GM23338 (cell line): ENCODE measurements around the gene ST6GALNAC3. TPM values are rescaled to one million over a fixed set of nuclear protein-coding genes. Genes with fewer than 3 reads are reported as not detected.

Experiments used
- ATAC-seq: fragments of 200-7000 bp; cut with Tn5 transposase; 3 replicates; pipeline ENCODE4 v1.9.1; 2020
- DNase-seq: peaks from one replicate; pipeline ENCODE4 v3.0.0-alpha.2; 2015; ENCODE audit warnings: low spot score
- H2AFZ ChIP-seq: fragments of 200-600 bp; sonication (generic); 2 replicates; pipeline ENCODE4 v1.8.0; 2016; ENCODE audit warnings: antibody characterized with exemption, mild to moderate bottlenecking, moderate library complexity
- H3F3A ChIP-seq: fragments of 200-600 bp; sonication (generic); replicated peaks from 2 replicates; pipeline ENCODE4 v1.8.0; 2017; ENCODE audit warnings: antibody characterized with exemption, mixed run types, low read depth
- H3K27ac ChIP-seq: fragments of 200-600 bp; sonication (generic); 2 replicates; pipeline ENCODE4 v1.6.1; 2016; ENCODE audit warnings: low read depth
- H3K27me3 ChIP-seq: fragments of 200-600 bp; sonication (generic); 2 replicates; pipeline ENCODE4 v1.8.0; 2016; ENCODE audit warnings: mild to moderate bottlenecking, mixed run types, moderate library complexity; ENCODE audit not compliant: insufficient read depth
- H3K36me3 ChIP-seq: fragments of 200-600 bp; sonication (generic); 2 replicates; pipeline ENCODE4 v1.8.0; 2016; ENCODE audit warnings: mild to moderate bottlenecking; ENCODE audit not compliant: insufficient read depth
- H3K4me1 ChIP-seq: fragments of 200-600 bp; sonication (generic); 2 replicates; pipeline ENCODE4 v1.8.0; 2016; ENCODE audit warnings: mild to moderate bottlenecking, moderate library complexity; ENCODE audit not compliant: insufficient read depth
- H3K4me2 ChIP-seq: fragments of 200-600 bp; sonication (generic); 2 replicates; pipeline ENCODE4 v1.7.1; 2017; ENCODE audit warnings: mixed run types
- H3K4me3 ChIP-seq: fragments of 200-600 bp; sonication (generic); 2 replicates; pipeline ENCODE4 v1.6.1; 2016; ENCODE audit warnings: mixed run types
- H3K79me2 ChIP-seq: fragments of 200-600 bp; sonication (generic); replicated peaks from 2 replicates; pipeline ENCODE4 v1.8.0; 2017; ENCODE audit warnings: mild to moderate bottlenecking; ENCODE audit not compliant: insufficient read depth
- H3K9me2 ChIP-seq: fragments of 200-600 bp; sonication (generic); 2 replicates; pipeline ENCODE4 v1.8.0; 2017; ENCODE audit not compliant: insufficient read depth
- H4K20me1 ChIP-seq: fragments of 200-600 bp; sonication (generic); replicated peaks from 2 replicates; pipeline ENCODE4 v1.8.0; 2017; ENCODE audit warnings: mild to moderate bottlenecking; ENCODE audit not compliant: insufficient read depth
- H3K27ac Mint-ChIP-seq: 2 replicates; pipeline ENCODE4 v1.8.0; 2020; ENCODE audit warnings: inconsistent platforms, mild to moderate bottlenecking, moderate library complexity, mixed read lengths
- H3K27me3 Mint-ChIP-seq: 3 replicates; pipeline ENCODE4 v1.8.0; 2022; ENCODE audit warnings: low read depth, mild to moderate bottlenecking, moderate library complexity, mixed read lengths, inconsistent platforms; ENCODE audit not compliant: insufficient read depth, poor library complexity
- H3K36me3 Mint-ChIP-seq: 3 replicates; pipeline ENCODE4 v1.8.0; 2021; ENCODE audit warnings: low read depth, mild to moderate bottlenecking, inconsistent platforms, moderate library complexity, mixed read lengths
- H3K4me1 Mint-ChIP-seq: 3 replicates; pipeline ENCODE4 v1.8.0; 2020; ENCODE audit warnings: mild to moderate bottlenecking, inconsistent platforms, mixed read lengths
- H3K4me3 Mint-ChIP-seq: 3 replicates; pipeline ENCODE4 v1.8.0; 2021; ENCODE audit warnings: moderate library complexity, mild to moderate bottlenecking, inconsistent platforms, mixed read lengths
- H3K9me3 Mint-ChIP-seq: 3 replicates; pipeline ENCODE4 v1.8.0; 2020; ENCODE audit warnings: moderate library complexity, mild to moderate bottlenecking, inconsistent platforms, mixed read lengths
- CREB1 ChIP-seq: fragments of 250-450 bp; sonication (Bioruptor Pico); IDR thresholded peaks from 2 replicates; pipeline ENCODE4 v1.5.0; 2020; ENCODE audit warnings: low read depth, mild to moderate bottlenecking, moderate library complexity
- CTCF ChIP-seq, 2 experiments: fragments of 200-600 bp in 1 of 2; sonication (generic) in 1 of 2; conservative IDR thresholded peaks; 2 replicates each; pipeline versions ENCODE4 v1.5.1 to v1.6.1; 2016 to 2017; ENCODE audit warnings: antibody characterized with exemption in 2 of 2, low read depth in 2 of 2, mild to moderate bottlenecking in 2 of 2, moderate library complexity in 1 of 2
- ETS1 ChIP-seq: IDR thresholded peaks from 2 replicates; pipeline ENCODE4 v1.6.1; 2016; ENCODE audit warnings: antibody characterized with exemption
- EZH2 ChIP-seq: fragments of 200-600 bp; sonication (generic); IDR thresholded peaks from one replicate; pipeline ENCODE4 v1.8.0; 2017; ENCODE audit warnings: antibody characterized with exemption, mild to moderate bottlenecking, low read depth; ENCODE audit not compliant: unreplicated experiment
- EZH2phosphoT487 ChIP-seq: fragments of 200-600 bp; sonication (generic); IDR thresholded peaks from one replicate; pipeline ENCODE4 v1.8.1; 2018; ENCODE audit warnings: antibody characterized with exemption; ENCODE audit not compliant: unreplicated experiment
- JUNB ChIP-seq: IDR thresholded peaks from one replicate; pipeline ENCODE4 v1.6.1; 2016; ENCODE audit warnings: antibody characterized with exemption; ENCODE audit not compliant: unreplicated experiment
- NANOG ChIP-seq: IDR thresholded peaks from 2 replicates; pipeline ENCODE4 v1.6.1; 2016; ENCODE audit warnings: antibody characterized with exemption, borderline replicate concordance
- POLR2AphosphoS5 ChIP-seq: IDR thresholded peaks from 2 replicates; pipeline ENCODE4 v1.6.1; 2016; ENCODE audit warnings: antibody characterized with exemption, low read depth
- REST ChIP-seq: IDR thresholded peaks from one replicate; pipeline ENCODE4 v1.6.1; 2018; ENCODE audit warnings: antibody characterized with exemption; ENCODE audit not compliant: unreplicated experiment
- STAT1 ChIP-seq: IDR thresholded peaks from one replicate; pipeline ENCODE4 v1.6.1; 2016; ENCODE audit warnings: antibody characterized with exemption; ENCODE audit not compliant: unreplicated experiment
- ZNF114 ChIP-seq: fragments of 250-450 bp; sonication (Bioruptor Pico); IDR thresholded peaks from 2 replicates; pipeline ENCODE4 v1.5.0; 2020; ENCODE audit warnings: mild to moderate bottlenecking, moderate library complexity
- ZNF331 ChIP-seq: fragments of 250-450 bp; sonication (Bioruptor Pico); IDR thresholded peaks from 2 replicates; pipeline ENCODE4 v1.5.0; 2020; ENCODE audit warnings: low read depth, mild to moderate bottlenecking, moderate library complexity
- ZNF462 ChIP-seq: fragments of 250-450 bp; sonication (Bioruptor Pico); IDR thresholded peaks from 2 replicates; pipeline ENCODE4 v1.5.0; 2020; ENCODE audit warnings: mild to moderate bottlenecking, moderate library complexity
- polyA plus RNA-seq: library from polyadenylated mRNA; unstranded; fragments of >200 nt; fragmentation: Nextera tagmentation; extraction: Ambion mirVana; gene quantifications from 2 replicates; pipeline ENCODE4 v1.2.1, GENCODE V29; 2016
- total RNA-seq: library from RNA; depleted of rRNA; stranded (reverse); fragments of >200 nt; shearing (Covaris generic); gene quantifications from 2 replicates; pipeline ENCODE4 v1.2.3, GENCODE V29; 2014

ST6GALNAC3 gene
- total and polyA plus RNA-seq, 2 experiments from 2014 or later = 4.7 to 11.6 TPM

GRCh38 chr1:76337542-76338219 is 263.1 kb downstream of the ST6GALNAC3 start:
- no peak overlapping the region for H3K27ac ChIP-seq
- no peaks in the 10 kb centered on the region for H3K27me3 ChIP-seq
- H3K36me3 ChIP-seq = no peaks in the 10 kb centered on the region
- H3K4me1 Mint-ChIP-seq = peaks cover 20% of the 10 kb centered on the region
- H3K4me3 ChIP-seq = no peak overlapping the region
- no peaks in the 10 kb centered on the region for H4K20me1 ChIP-seq
- DNase-seq (no peak), ATAC-seq (no peak)
- H3K9me3 Mint-ChIP-seq = no peaks in the 10 kb centered on the region; the same call in 2 of the 3 replicates
- H2AFZ ChIP-seq = no peak overlapping the region
- H3K4me1 ChIP-seq = peaks cover 5% of the 10 kb centered on the region; the same call in 1 of the 2 replicates
- H3K4me3 Mint-ChIP-seq = no peak overlapping the region
- no peaks in the 10 kb centered on the region for H3F3A ChIP-seq
- H3K36me3 Mint-ChIP-seq = 0 out of 3 replicates have a peak, but pooled peaks cover 2% of the 10 kb centered on the region
- H3K27ac Mint-ChIP-seq = no peak overlapping the region
- no peaks in the 10 kb centered on the region for H3K9me2 ChIP-seq
- H3K4me2 ChIP-seq = no peak overlapping the region
- H3K27me3 Mint-ChIP-seq = no peaks in the 10 kb centered on the region
- TF ChIP-seq NANOG = no peak
- no peak for TF ChIP-seq ZNF114 (CRISPR knock-in tag)
- TF ChIP-seq CTCF (conservative IDR thresholded peaks at IDR 0.05; ENCODE audit: low read depth in 2 of 2) = no peak
- no peak for TF ChIP-seq POLR2AphosphoS5
- no peak for TF ChIP-seq REST
- no peak for TF ChIP-seq CREB1 (CRISPR knock-in tag)
- no peak for TF ChIP-seq JUNB
- no peak for TF ChIP-seq EZH2phosphoT487
- no peak for TF ChIP-seq STAT1
- TF ChIP-seq ZNF331 (CRISPR knock-in tag) = no peak
- no peak for TF ChIP-seq ZNF462 (CRISPR knock-in tag)
- TF ChIP-seq ETS1 = no peak
- TF ChIP-seq EZH2 = no peak
- H3K79me2 ChIP-seq = no peaks in the 10 kb centered on the region
